Nephron (organoid): Measurements from ENCODE around the gene TKTL1.

ENCODE experiments used
- H3K27ac Mint-ChIP-seq, 3 experiments: 2 replicates each; pipeline ENCODE4 v1.8.0; 2020; ENCODE audit warnings: mixed read lengths in 3 of 3, mild to moderate bottlenecking in 2 of 3, moderate library complexity in 1 of 3
- H3K27me3 Mint-ChIP-seq: 2 replicates; pipeline ENCODE4 v1.8.0; 2021; ENCODE audit warnings: low read depth, mild to moderate bottlenecking, moderate library complexity, mixed read lengths
- H3K36me3 Mint-ChIP-seq: 2 replicates; pipeline ENCODE4 v1.8.0; 2020; ENCODE audit warnings: low read depth, mixed read lengths
- H3K4me1 Mint-ChIP-seq: 2 replicates; pipeline ENCODE4 v1.8.0; 2020; ENCODE audit warnings: mixed read lengths
- H3K4me3 Mint-ChIP-seq, 3 experiments: 2 replicates each; pipeline ENCODE4 v1.8.0; 2020; ENCODE audit warnings: mild to moderate bottlenecking in 3 of 3, mixed read lengths in 3 of 3, moderate library complexity in 2 of 3
- H3K9me3 Mint-ChIP-seq: 2 replicates; pipeline ENCODE4 v1.8.0; 2020; ENCODE audit warnings: mixed read lengths
- TF ChIP-seq, protein P1 (sequence below), 3 experiments: fragments of 200-600 bp; sonication (generic); IDR thresholded peaks; one replicate each; pipeline ENCODE4 v1.5.0; 2021; ENCODE audit warnings: antibody characterized with exemption in 3 of 3; ENCODE audit not compliant: unreplicated experiment in 3 of 3

TKTL1 gene

GRCh38 chrX:154362085-154362742 is 66.6 kb downstream of the TKTL1 start:
- Mint-ChIP-seq H3K27ac (no peak overlapping the region), H3K36me3 (peaks cover 35% of the 10 kb centered on the region), H3K27me3 (no peaks in the 10 kb centered on the region), H3K4me1 (no peaks in the 10 kb centered on the region), H3K9me3 (peaks cover 5% of the 10 kb centered on the region), H3K4me3 (no peak overlapping the region)
- TF ChIP-seq, protein P1, sequence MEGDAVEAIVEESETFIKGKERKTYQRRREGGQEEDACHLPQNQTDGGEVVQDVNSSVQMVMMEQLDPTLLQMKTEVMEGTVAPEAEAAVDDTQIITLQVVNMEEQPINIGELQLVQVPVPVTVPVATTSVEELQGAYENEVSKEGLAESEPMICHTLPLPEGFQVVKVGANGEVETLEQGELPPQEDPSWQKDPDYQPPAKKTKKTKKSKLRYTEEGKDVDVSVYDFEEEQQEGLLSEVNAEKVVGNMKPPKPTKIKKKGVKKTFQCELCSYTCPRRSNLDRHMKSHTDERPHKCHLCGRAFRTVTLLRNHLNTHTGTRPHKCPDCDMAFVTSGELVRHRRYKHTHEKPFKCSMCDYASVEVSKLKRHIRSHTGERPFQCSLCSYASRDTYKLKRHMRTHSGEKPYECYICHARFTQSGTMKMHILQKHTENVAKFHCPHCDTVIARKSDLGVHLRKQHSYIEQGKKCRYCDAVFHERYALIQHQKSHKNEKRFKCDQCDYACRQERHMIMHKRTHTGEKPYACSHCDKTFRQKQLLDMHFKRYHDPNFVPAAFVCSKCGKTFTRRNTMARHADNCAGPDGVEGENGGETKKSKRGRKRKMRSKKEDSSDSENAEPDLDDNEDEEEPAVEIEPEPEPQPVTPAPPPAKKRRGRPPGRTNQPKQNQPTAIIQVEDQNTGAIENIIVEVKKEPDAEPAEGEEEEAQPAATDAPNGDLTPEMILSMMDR (IDR thresholded peaks at IDR 0.05; ENCODE audit: unreplicated experiment in 3 of 3), result no peak

GRCh38 chrX:154363706-154364439 is 68.3 kb downstream of the TKTL1 start:
- no peaks in the 10 kb centered on the region for H3K27me3 Mint-ChIP-seq
- no peak overlapping the region for H3K27ac Mint-ChIP-seq
- H3K9me3 Mint-ChIP-seq, result peaks cover 1% of the 10 kb centered on the region
- TF ChIP-seq, protein P1 (IDR thresholded peaks at IDR 0.05; ENCODE audit: unreplicated experiment in 3 of 3), result no peak
- H3K4me1 Mint-ChIP-seq, result no peaks in the 10 kb centered on the region
- no peak overlapping the region for H3K4me3 Mint-ChIP-seq
- peaks cover 30% of the 10 kb centered on the region for H3K36me3 Mint-ChIP-seq

DNA sequence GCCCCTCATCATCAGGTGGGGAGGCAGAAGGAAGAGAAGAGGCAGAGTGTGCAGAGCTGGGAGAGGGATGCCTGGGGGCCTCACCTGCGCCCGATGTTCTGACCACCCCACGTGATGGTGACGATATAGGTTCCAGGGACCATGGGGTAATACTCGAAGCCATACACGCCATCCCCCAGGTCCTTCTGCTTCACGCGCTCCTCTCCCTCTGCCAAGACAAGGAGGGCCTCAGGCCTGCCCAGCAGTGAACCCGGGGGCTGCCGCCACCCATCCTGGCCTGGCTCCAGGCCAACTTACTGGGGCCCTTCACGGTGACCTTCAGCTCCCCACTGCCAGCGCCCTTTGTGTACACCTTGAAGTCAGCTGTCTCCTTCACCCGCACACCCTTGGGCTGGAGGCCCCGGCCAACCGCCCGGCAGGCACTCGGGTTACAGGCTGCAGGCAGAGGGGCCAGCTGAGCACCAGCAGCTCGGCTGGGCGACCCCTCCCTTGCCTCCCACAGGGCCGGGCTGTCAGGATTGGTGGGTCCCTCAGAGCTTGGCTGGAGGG is 69.5 kb downstream of the TKTL1 start:
- TF ChIP-seq, protein P1 (IDR thresholded peaks at IDR 0.05; ENCODE audit: unreplicated experiment in 3 of 3), result no peak
- no peak overlapping the region for H3K27ac Mint-ChIP-seq
- no peak overlapping the region for H3K4me3 Mint-ChIP-seq
- peaks cover 5% of the 10 kb centered on the region for H3K9me3 Mint-ChIP-seq
- H3K27me3 Mint-ChIP-seq, result no peaks in the 10 kb centered on the region
- peaks cover 33% of the 10 kb centered on the region for H3K36me3 Mint-ChIP-seq
- H3K4me1 Mint-ChIP-seq, result no peaks in the 10 kb centered on the region

GRCh38 chrX:154365997-154366665 is 70.5 kb downstream of the TKTL1 start:
- Mint-ChIP-seq H3K4me3 (no peak overlapping the region), H3K4me1 (no peaks in the 10 kb centered on the region), H3K9me3 (peaks cover 5% of the 10 kb centered on the region), H3K27me3 (no peaks in the 10 kb centered on the region), H3K27ac (no peak overlapping the region), H3K36me3 (peaks cover 29% of the 10 kb centered on the region)
- TF ChIP-seq, protein P1 (IDR thresholded peaks at IDR 0.05; ENCODE audit: unreplicated experiment in 3 of 3), result no peak

DNA sequence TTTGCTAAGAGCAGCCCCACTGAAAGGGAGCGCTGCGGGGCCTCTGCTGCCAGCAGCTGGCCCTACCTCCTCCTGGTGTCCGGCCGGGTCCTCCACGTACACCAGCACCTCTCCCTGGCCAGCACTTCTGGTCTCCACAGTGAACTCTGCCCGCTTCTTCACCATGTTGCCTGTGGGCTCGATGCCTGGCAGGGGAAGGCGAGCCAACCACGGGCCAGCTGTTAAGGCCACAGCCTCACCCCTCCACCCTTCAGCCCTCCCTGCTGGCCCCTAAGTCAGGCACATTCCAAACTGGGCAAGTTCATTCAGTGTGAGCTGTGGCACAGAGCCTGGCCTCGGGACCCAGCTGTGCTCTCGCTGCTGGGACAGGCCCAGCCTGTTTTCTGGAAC is 71.1 kb downstream of the TKTL1 start:
- peaks cover 29% of the 10 kb centered on the region for H3K36me3 Mint-ChIP-seq
- H3K27ac Mint-ChIP-seq, result no peak overlapping the region
- TF ChIP-seq, protein P1 (IDR thresholded peaks at IDR 0.05; ENCODE audit: unreplicated experiment in 3 of 3), result no peak
- no peaks in the 10 kb centered on the region for H3K4me1 Mint-ChIP-seq
- H3K9me3 Mint-ChIP-seq, result peaks cover 5% of the 10 kb centered on the region
- H3K27me3 Mint-ChIP-seq, result no peaks in the 10 kb centered on the region
- no peak overlapping the region for H3K4me3 Mint-ChIP-seq
